ENCODE data around the gene ADAM30.

ADAM30 gene

GRCh38 chr1:119896303-119896702, at the start of gene ADAM30:
Gene ADAM30 (minus strand): TSS chr1:119896515. CDS start chr1:119896336, 179 bp downstream.
- no peak for DNase-seq (ENCODE audit: low spot score)

- no peak for DNase-seq (ENCODE audit: low spot score)
These were observed 46.9 kb upstream of the ADAM30 start for GRCh38 chr1:119943216-119943615.

- no peak for DNase-seq (ENCODE audit: low spot score)
These were observed 45.1 kb upstream of the ADAM30 start for GRCh38 chr1:119941392-119941791.

- no peak for DNase-seq (ENCODE audit: low spot score)
These were observed 44.4 kb upstream of the ADAM30 start for GRCh38 chr1:119940697-119941096.

- DNase-seq (ENCODE audit: low spot score), result no peak
These were observed 40.9 kb upstream of the ADAM30 start for GRCh38 chr1:119937198-119937597.

- no peak for DNase-seq (ENCODE audit: low spot score)
These were observed 39.6 kb upstream of the ADAM30 start for GRCh38 chr1:119935915-119936314.

- DNase-seq (ENCODE audit: low spot score), result no peak
These were observed 39.1 kb upstream of the ADAM30 start for GRCh38 chr1:119935373-119935772.

GRCh38 chr1:119933397-119933796, 37.1 kb upstream of the ADAM30 start:
- DNase-seq (ENCODE audit: low spot score), result no peak

GRCh38 chr1:119929643-119930315, 33.5 kb upstream of the ADAM30 start:
- DNase-seq (ENCODE audit: low spot score), result no peak

GRCh38 chr1:119926553-119926952, 30.2 kb upstream of the ADAM30 start:
- DNase-seq (ENCODE audit: low spot score), result no peak

- DNase-seq (ENCODE audit: low spot score), result peak; percentile 0
These were observed 28.9 kb upstream of the ADAM30 start for GRCh38 chr1:119924948-119925898.

- no peak for DNase-seq (ENCODE audit: low spot score)
These were observed 24.0 kb upstream of the ADAM30 start for GRCh38 chr1:119920104-119920968.

GRCh38 chr1:119919241-119919640, 22.9 kb upstream of the ADAM30 start:
- no peak for DNase-seq (ENCODE audit: low spot score)

- no peak for DNase-seq (ENCODE audit: low spot score)
These were observed 22.0 kb upstream of the ADAM30 start for GRCh38 chr1:119918301-119918700.

- DNase-seq (ENCODE audit: low spot score), result no peak
These were observed 21.2 kb upstream of the ADAM30 start for GRCh38 chr1:119917304-119918055.

GRCh38 chr1:119915517-119915916, 19.2 kb upstream of the ADAM30 start:
- no peak for DNase-seq (ENCODE audit: low spot score)

GRCh38 chr1:119914071-119914470, 17.8 kb upstream of the ADAM30 start:
- DNase-seq (ENCODE audit: low spot score), result no peak

GRCh38 chr1:119912963-119913362, 16.6 kb upstream of the ADAM30 start:
- no peak for DNase-seq (ENCODE audit: low spot score)

- DNase-seq (ENCODE audit: low spot score), result no peak
These were observed 15.5 kb upstream of the ADAM30 start for GRCh38 chr1:119911775-119912174.

GRCh38 chr1:119910618-119911017, 14.3 kb upstream of the ADAM30 start:
- no peak for DNase-seq (ENCODE audit: low spot score)

- DNase-seq (ENCODE audit: low spot score), result no peak
These were observed 13.7 kb upstream of the ADAM30 start for GRCh38 chr1:119909890-119910596.

Measured in globus pallidus (tissue), 1 donor.